PC-9 (cell line): ENCODE results near the gene CXCL6.

Experiments used
- CTCF ChIP-seq: fragments of 200-600 bp; sonication (generic); conservative IDR thresholded peaks from 2 replicates; pipeline ENCODE4 v1.6.1; 2017; ENCODE audit warnings: mixed run types, antibody characterized with exemption, mild to moderate bottlenecking, moderate library complexity
- EZH2 ChIP-seq: fragments of 200-600 bp; sonication (generic); IDR thresholded peaks from 2 replicates; pipeline ENCODE4 v1.8.0; 2017; ENCODE audit warnings: antibody characterized with exemption, low read depth

- TF ChIP-seq CTCF (no peak), EZH2 (no peak)
Observed at GRCh38 chr4:73832651-73833237, 3.7 kb upstream of the CXCL6 start.
